ELF-1 (cell line): Measurements from ENCODE around the gene DNMT3L.
"Not testable (repeated sequence)": the region's sequence is repeated elsewhere in the genome, so short reads cannot be mapped to it uniquely, and the experiment has no call there.

Experiments used
- DNase-seq: peaks from one replicate; pipeline ENCODE4 v3.0.0-alpha.2; 2016; ENCODE audit warnings: low read depth, low spot score

Gene DNMT3L

DNA sequence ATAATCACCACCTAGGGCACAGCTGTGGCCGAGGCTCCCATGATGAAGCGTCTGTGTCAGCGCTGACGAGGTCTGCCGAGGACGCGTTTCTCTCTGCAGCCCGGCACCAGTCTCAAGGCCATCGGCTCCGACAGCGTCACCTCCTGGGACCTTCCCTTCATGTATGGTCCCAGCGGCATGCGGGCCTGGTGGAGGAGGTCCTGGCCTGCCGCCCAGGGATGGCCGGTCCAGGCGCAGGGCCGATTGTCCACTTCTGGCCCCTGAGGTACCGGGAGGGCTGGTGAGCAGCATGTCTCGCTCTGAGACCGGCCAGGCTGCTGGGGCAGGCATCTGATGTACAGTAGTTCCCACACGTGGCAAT, 64.6 kb downstream of the DNMT3L start:
- not testable (repeated sequence) for DNase-seq
